NT2/D1 (cell line): ENCODE data around the gene SYNRG.

Source experiments
- SUZ12 ChIP-seq: IDR thresholded peaks from 2 replicates; pipeline ENCODE4 v1.6.1; 2011; ENCODE audit not compliant: insufficient read length, insufficient read depth; ENCODE audit errors: extremely low read depth
- ZNF274 ChIP-seq: IDR thresholded peaks from 2 replicates; pipeline ENCODE4 v1.6.1; 2011; ENCODE audit warnings: mild to moderate bottlenecking, low read depth, low read length

DNA sequence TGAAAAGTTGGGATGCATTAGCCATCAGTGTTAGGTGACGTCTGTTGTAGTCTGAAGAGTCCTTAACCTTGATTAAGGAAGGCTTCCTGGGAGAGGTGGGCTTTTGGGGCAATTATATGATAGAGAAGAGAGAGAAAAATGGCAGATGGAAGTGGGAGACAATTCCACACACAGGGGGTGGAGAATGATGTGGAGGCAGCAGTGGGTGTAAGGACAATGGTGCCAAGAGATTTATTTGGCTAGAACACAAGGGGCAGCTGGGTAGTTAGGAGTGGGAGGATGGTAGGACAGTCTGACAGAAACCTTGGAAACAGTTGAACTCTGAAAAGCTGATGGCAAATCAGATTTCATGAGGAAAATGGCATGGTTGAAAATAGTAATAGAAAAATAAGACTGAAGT is 130.2 kb downstream of the SYNRG start:
- no peak for TF ChIP-seq ZNF274
- TF ChIP-seq SUZ12, result no peak
